Sigmoid colon (tissue), 7 donors: ENCODE results near the gene DNER. TPM values are rescaled to one million over a fixed set of nuclear protein-coding genes. Genes with fewer than 3 reads are reported as not detected.
A peak's percentile ranks its signal among the peaks of the same experiment; 100 is the strongest.
"Not testable (repeated sequence)": the region's sequence is repeated elsewhere in the genome, so short reads cannot be mapped to it uniquely, and the experiment has no call there.

ENCODE experiments used
- DNase-seq: peaks from one replicate; pipeline ENCODE4 v3.0.0-alpha.2; 2019
- H3K27ac ChIP-seq, 4 donors: fragments of 200-600 bp; sonication (generic); one replicate each; pipeline ENCODE4 v1.5.1; 2016 to 2019; ENCODE audit warnings: mild to moderate bottlenecking in 1 of 4
- H3K27me3 ChIP-seq, 3 donors: fragments of 200-600 bp; sonication (generic); one replicate each; pipeline ENCODE4 v1.5.1; 2019; ENCODE audit warnings: mild to moderate bottlenecking in 1 of 3
- H3K36me3 ChIP-seq, 4 donors: fragments of 200-600 bp; sonication (generic); one replicate each; pipeline ENCODE4 v1.5.1; 2016 to 2019
- H3K4me1 ChIP-seq, 4 donors: fragments of 200-600 bp; sonication (generic); one replicate each; pipeline ENCODE4 v1.5.1; 2017 to 2019
- H3K4me3 ChIP-seq, 4 donors: fragments of 200-600 bp; sonication (generic); one replicate each; pipeline ENCODE4 v1.5.1; 2017 to 2019; ENCODE audit warnings: mild to moderate bottlenecking in 2 of 4, moderate library complexity in 1 of 4
- H3K9me3 ChIP-seq, 4 donors: fragments of 200-600 bp in 3 of 4; sonication (generic) in 3 of 4; one replicate each; pipeline versions ENCODE4 v1.5.1 to v1.6.1; 2013 to 2019
- CTCF ChIP-seq, 4 experiments: fragments of 450-650 bp in 3 of 4; fragments of 200-600 bp in 1 of 4; IDR thresholded peaks; one replicate each; pipeline ENCODE4 v1.5.1; 2016 to 2019; ENCODE audit warnings: antibody characterized with exemption in 4 of 4, mild to moderate bottlenecking in 3 of 4, moderate library complexity in 2 of 4
- EP300 ChIP-seq, 4 donors: sonication (generic); formaldehyde crosslinking; IDR thresholded peaks; one replicate each; pipeline ENCODE4 v1.6.1; 2017; ENCODE audit warnings: antibody characterized with exemption in 4 of 4
- POLR2A ChIP-seq, 2 donors: fragments of 450-650 bp; IDR thresholded peaks; one replicate each; pipeline ENCODE4 v1.6.1; 2016; ENCODE audit warnings: antibody characterized with exemption in 2 of 2, mild to moderate bottlenecking in 2 of 2, moderate library complexity in 2 of 2
- POLR2AphosphoS5 ChIP-seq, 4 donors: sonication (generic); formaldehyde crosslinking; IDR thresholded peaks; one replicate each; pipeline ENCODE4 v1.6.1; 2017; ENCODE audit warnings: antibody characterized with exemption in 4 of 4
- WGBS, 2 donors: extraction: QIAGEN DNeasy Blood & Tissue Kit; methylation state at CpG; one replicate each; pipeline ENCODE4 v1.1.7; 2013; 5-methylcytosine and 5-hydroxymethylcytosine counted together
- intact Hi-C: fragments of 100-400 bp; cut with DNase I; formaldehyde crosslinking; loops from one replicate; pipeline ENCODE4 v1.15.1; 2023
- polyA plus RNA-seq, 3 donors: library from polyadenylated mRNA; stranded (reverse); fragments of 200-250 nt; gene quantifications; one replicate each; pipeline ENCODE4 v1.2.3, GENCODE V29; 2013
- total RNA-seq, 4 donors: library from RNA; depleted of rRNA; stranded (reverse); fragments of >200 nt; gene quantifications; one replicate each; pipeline ENCODE4 v1.1.0, GENCODE V29; 2016
- donor health status: healthy with polysubstance abuse.
- donor health status: Bipolar disorder and iron deficiency.
- donor health status: healthy.

The DNER gene
- total and polyA plus RNA-seq, 7 donors = 2.7 to 17.7 (median 9.9) TPM; not detected in 1

GRCh38 chr2:229344151-229344551, 370.2 kb downstream of the DNER start:
- no peak overlapping the region for H3K4me3 ChIP-seq
- intact Hi-C loops = no loop called here
- H3K36me3 ChIP-seq = no peaks in the 10 kb centered on the region
- H3K4me1 ChIP-seq = peaks cover 0 to 9% (median 3%) of the 10 kb centered on the region in 4 donors
- H3K27me3 ChIP-seq = no peaks in the 10 kb centered on the region
- 81 to 86% methylated on average over 6 of the region's 6 CpGs for WGBS, 2 donors
- TF ChIP-seq POLR2A (IDR thresholded peaks at IDR 0.05) (no peak), CTCF (IDR thresholded peaks at IDR 0.05) (no peak), POLR2AphosphoS5 (IDR thresholded peaks at IDR 0.05) (no peak), EP300 (IDR thresholded peaks at IDR 0.05) (no peak)
- no peak for DNase-seq
- H3K9me3 ChIP-seq = no peaks in the 10 kb centered on the region
- peak overlapping the region in 1 of 4 donors; percentile 35 for H3K27ac ChIP-seq

- Histone ChIP-seq H3K4me3 (no peak overlapping the region), H3K9me3 (no peaks in the 10 kb centered on the region), H3K27me3 (no peaks in the 10 kb centered on the region), H3K36me3 (no peaks in the 10 kb centered on the region), H3K4me1 (peaks cover 0 to 9% (median 4%) of the 10 kb centered on the region in 4 donors), H3K27ac (peak overlapping the region in 1 of 4 donors; percentile 35)
- WGBS, 2 donors = 86 to 89% methylated on average over 3 of the region's 3 CpGs
- intact Hi-C loops = no loop called here
- DNase-seq = no peak
- TF ChIP-seq EP300 (IDR thresholded peaks at IDR 0.05) (no peak), POLR2A (IDR thresholded peaks at IDR 0.05) (no peak), POLR2AphosphoS5 (IDR thresholded peaks at IDR 0.05) (no peak), CTCF (IDR thresholded peaks at IDR 0.05) (no peak)
Measured at GRCh38 chr2:229343661-229344060, 370.7 kb downstream of the DNER start.

DNA sequence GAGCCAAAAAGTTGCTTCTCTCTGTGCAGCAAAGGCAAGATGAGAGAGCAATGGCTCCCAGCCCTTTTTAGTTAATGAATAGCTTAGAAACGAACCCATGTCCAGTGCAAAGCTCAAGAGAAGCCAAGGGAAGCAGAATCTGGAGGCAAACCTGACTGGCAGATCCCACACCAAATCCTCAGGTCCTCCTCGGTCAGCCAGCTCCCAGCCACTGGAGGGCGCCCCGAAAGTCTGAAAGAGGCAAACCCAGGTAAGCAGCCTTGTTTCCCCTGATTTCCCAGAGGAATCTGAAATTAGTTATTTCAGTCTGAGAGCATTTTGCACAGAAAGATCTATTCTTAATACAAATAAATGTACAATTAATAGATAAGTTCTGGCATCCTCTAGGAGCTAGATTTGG, 372.0 kb downstream of the DNER start:
- no peaks in the 10 kb centered on the region for H3K27me3 ChIP-seq
- H3K36me3 ChIP-seq = no peaks in the 10 kb centered on the region
- WGBS, 2 donors = 34 to 51% methylated on average over 4 of the region's 4 CpGs
- no peak overlapping the region for H3K27ac ChIP-seq
- TF ChIP-seq POLR2AphosphoS5 (IDR thresholded peaks at IDR 0.05) (no peak), POLR2A (IDR thresholded peaks at IDR 0.05) (no peak), EP300 (IDR thresholded peaks at IDR 0.05) (no peak), CTCF (IDR thresholded peaks at IDR 0.05) (no peak)
- no peak for DNase-seq
- intact Hi-C loops = no loop called here
- H3K9me3 ChIP-seq = no peaks in the 10 kb centered on the region
- H3K4me1 ChIP-seq = peaks cover 0 to 18% (median 11%) of the 10 kb centered on the region in 4 donors
- no peak overlapping the region for H3K4me3 ChIP-seq

GRCh38 chr2:229340086-229340760, 374.1 kb downstream of the DNER start:
- H3K36me3 ChIP-seq = no peaks in the 10 kb centered on the region
- no peak overlapping the region for H3K27ac ChIP-seq
- intact Hi-C loops = no loop called here
- WGBS, 2 donors = 91 to 92% methylated on average over 8 of the region's 8 CpGs
- H3K27me3 ChIP-seq = no peaks in the 10 kb centered on the region
- H3K9me3 ChIP-seq = no peaks in the 10 kb centered on the region
- H3K4me3 ChIP-seq = no peak overlapping the region
- peaks cover 0 to 35% (median 26%) of the 10 kb centered on the region in 4 donors for H3K4me1 ChIP-seq
- DNase-seq = no peak
- no peak for TF ChIP-seq EP300 (IDR thresholded peaks at IDR 0.05)
- TF ChIP-seq POLR2AphosphoS5 (IDR thresholded peaks at IDR 0.05) = no peak
- TF ChIP-seq CTCF (IDR thresholded peaks at IDR 0.05) = no peak
- TF ChIP-seq POLR2A (IDR thresholded peaks at IDR 0.05) = no peak

- no peak for TF ChIP-seq POLR2A (IDR thresholded peaks at IDR 0.05)
- TF ChIP-seq POLR2AphosphoS5 (IDR thresholded peaks at IDR 0.05) = no peak
- TF ChIP-seq CTCF (IDR thresholded peaks at IDR 0.05) = no peak
- TF ChIP-seq EP300 (IDR thresholded peaks at IDR 0.05) = no peak
- Histone ChIP-seq H3K36me3 (no peaks in the 10 kb centered on the region), H3K9me3 (no peaks in the 10 kb centered on the region), H3K4me3 (no peak overlapping the region), H3K27ac (no peak overlapping the region), H3K27me3 (no peaks in the 10 kb centered on the region), H3K4me1 (peaks cover 0 to 38% (median 27%) of the 10 kb centered on the region in 4 donors)
- intact Hi-C loops = no loop called here
- WGBS, 2 donors = 85 to 87% methylated on average over 5 of the region's 5 CpGs
- DNase-seq = no peak
Measured at GRCh38 chr2:229339618-229340017, 374.7 kb downstream of the DNER start.

GRCh38 chr2:229339171-229339570, 375.2 kb downstream of the DNER start:
- H3K27me3 ChIP-seq, H3K9me3 ChIP-seq, H3K4me3 ChIP-seq, H3K36me3 ChIP-seq, intact Hi-C loops, H3K27ac ChIP-seq, DNase-seq: not testable (repeated sequence)
- H3K4me1 ChIP-seq = peaks cover 0 to 38% (median 26%) of the 10 kb centered on the region in 4 donors
- 93 to 95% methylated on average over 4 of the region's 4 CpGs for WGBS, 2 donors
